ENCODE measurements around the gene EFL1.

EFL1 gene

DNA sequence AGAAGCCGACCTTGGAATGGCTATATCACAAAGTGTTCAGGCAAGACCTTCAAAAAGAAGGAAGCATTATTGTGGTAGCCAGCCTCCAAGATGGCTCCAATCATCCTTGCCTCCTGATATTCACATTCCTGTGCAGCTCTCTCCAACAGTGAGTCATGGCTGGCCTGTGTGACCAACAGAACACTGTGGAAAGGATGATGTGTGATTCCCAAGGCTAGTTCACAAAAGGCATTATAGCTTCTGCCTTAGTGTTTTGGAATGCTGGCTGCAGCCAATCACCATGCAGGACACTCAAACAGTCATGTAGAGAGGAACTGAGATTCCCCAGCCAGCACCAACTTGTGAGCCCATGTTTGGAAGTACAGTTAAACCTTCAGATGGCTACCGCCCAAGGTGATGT is 102.6 kb downstream of the EFL1 start:
- peak; percentile 99 for DNase-seq (ENCODE audit: low read depth in 2 of 2)

DNA sequence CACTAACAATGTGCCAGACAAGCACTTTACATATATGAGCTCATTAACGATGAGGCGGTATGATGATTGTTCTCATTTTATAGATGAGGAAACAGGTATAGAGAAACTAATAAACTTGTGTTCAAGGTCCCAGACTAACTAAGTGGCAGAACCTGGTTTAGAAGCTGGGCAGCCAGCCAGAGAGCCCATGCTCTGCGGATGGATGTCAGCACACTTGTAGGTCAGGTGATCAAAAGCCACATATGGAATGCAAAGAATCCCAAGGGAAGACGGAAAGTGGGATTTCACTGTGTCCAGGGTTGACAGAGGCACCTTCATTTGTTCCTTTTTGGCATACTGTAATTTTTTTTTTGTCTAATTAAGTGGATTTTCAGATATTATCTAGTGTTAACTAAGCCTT is 103.7 kb downstream of the EFL1 start:
- no peak for DNase-seq (ENCODE audit: low read depth in 2 of 2)

GRCh38 chr15:82150645-82151044 is 111.9 kb downstream of the EFL1 start:
- no peak for DNase-seq (ENCODE audit: low read depth in 2 of 2)

GRCh38 chr15:82146990-82147461 is 115.5 kb downstream of the EFL1 start:
- DNase-seq (ENCODE audit: low read depth in 2 of 2), result peak in 1 of 2 experiments; percentile 35

DNA sequence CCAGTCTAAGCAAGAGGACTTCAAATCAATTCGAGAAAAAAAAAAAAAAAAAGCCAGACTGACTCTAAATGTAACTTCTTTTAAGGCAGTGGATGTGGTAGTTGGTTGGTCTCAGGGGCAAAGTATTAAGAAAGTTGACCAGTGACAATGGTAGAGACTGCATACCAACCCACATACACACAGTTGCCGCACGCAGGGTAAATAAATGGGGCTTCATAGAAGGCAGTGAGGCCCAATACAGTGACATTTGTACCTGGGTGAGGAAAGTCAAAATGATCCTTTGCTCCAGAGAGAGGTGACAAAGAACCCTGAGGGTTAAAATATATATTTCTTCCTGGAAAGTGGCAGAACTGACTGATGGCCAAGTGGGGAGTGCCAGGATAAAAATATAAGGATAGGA is 116.0 kb downstream of the EFL1 start:
- DNase-seq (ENCODE audit: low read depth in 2 of 2), result no peak

DNA sequence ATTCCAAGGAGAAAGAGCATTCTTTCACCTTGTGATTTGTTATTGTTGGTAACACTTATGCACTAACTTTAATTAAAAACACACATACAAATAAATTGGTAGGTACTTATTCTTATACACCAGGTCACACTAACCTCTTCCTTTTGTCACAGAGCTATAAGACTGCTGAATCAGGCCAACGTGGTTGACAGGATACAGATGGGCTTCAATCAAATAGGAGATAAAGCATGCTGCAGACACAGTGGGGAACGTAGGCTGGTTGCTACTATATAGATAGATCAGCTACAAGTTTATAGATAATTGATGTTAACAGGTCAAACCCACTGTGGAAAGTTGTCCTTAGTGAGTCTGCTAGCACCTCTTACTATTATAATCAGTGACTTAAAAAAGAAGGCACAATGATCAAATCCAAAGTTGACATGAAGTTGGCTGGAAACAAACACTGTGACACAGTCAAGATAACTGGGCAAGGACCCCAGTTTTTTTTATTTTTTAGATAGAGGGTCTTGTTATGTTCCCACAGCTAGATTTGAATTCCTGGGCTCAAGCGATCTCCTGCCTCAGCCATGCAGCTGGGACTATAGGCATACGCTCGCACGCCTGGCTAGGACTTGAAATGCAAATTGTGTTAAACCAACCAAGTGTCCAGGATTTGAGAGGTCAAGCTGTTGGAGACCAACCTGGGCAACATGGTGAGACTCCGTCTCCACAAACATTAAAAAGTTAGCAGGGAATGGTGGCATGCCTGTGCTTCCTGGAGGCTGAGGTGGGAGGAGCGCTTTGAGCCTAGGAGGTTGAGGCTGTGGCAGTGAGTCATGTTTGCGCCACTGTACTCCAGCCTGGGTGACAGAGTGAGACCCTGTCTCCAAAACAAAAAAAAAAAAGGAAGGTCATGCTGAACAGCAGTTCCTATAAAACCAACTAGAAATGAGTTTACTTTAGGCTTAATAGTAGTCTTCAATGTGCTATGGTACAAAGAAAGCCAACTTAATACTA is 118.8 kb downstream of the EFL1 start:
- DNase-seq (ENCODE audit: low read depth in 2 of 2), result no peak

DNA sequence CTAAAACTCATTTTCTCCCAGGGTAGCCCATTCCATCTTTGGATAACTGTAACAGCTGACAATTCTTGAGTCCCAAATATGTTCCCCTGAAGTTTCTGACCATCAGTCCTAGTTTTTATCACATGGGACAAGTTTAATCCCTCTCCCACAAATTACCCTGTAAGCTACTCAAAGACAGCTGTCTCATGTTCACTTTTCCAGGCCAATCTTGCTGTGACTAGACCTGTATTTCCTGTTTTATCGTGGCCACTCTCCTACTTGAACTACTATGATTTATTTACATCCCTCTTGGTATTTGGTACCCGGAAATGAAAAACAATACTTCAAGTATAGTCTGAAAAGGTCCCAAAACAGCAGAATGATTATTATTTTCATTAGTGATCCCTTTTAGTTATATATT is 121.6 kb downstream of the EFL1 start:
- DNase-seq (ENCODE audit: low read depth in 2 of 2), result no peak

GRCh38 chr15:82139823-82140268 is 122.7 kb downstream of the EFL1 start:
- peak in 1 of 2 experiments; percentile 43 for DNase-seq (ENCODE audit: low read depth in 2 of 2)

DNA sequence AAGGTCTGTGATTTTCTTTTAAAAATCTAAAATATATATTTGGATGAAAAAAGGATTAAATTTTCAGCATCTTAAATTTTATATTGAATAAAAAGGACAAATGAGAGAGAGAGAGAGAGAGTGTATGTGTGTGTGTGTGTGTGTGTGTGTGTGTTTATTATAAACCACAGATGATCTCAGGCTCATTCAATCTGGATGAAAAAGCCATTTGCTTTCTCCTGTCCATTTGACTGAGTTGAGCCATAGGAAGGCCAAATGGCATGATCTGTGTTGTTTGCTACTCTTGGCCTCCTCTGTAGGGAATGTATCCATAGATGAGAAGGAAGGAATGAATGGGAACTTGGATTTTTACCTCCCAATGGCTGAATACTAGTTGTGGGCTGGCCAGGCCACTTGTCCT is 124.2 kb downstream of the EFL1 start:
- DNase-seq (ENCODE audit: low read depth in 2 of 2), result no peak

GRCh38 chr15:82137261-82137660 is 125.3 kb downstream of the EFL1 start:
- DNase-seq (ENCODE audit: low read depth in 2 of 2), result no peak

DNA sequence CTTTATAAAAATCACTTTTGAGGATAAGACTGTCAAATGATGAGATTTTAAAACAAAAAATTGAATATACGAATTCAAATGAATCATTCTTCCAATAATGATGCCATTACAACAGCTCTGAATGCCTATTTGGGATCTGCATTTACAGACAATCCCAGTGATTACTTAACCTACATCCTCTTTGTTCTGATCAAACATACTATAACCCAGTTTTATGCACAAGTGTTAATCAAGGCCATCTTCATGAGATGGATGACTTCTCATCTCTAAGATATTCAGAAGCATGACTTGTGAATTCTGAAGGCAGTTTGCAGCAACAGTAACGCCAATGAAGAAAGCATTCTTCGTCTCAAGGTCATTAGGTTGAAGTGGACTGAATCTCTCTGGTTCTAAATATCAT is 126.4 kb downstream of the EFL1 start:
- no peak for DNase-seq (ENCODE audit: low read depth in 2 of 2)

DNA sequence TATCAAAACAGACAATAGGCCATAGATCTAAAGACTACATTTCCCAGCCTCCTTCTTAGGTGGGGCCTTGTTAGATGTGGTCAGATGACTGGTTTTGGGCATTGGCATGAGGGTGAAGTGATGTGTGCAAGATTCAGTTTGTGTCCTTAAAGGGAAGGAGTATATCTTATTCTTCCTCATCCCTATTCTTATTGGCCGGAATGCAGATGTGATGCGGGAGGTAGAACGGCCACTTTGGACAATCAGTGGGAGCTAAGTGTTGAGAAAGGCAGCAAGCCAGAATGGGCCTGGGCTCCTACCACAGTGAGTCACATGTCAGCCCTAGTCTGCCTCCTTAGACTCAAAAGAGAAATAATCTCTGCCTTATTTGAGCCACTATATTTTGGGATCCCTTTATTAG is 126.9 kb downstream of the EFL1 start:
- DNase-seq (ENCODE audit: low read depth in 2 of 2), result no peak

DNA sequence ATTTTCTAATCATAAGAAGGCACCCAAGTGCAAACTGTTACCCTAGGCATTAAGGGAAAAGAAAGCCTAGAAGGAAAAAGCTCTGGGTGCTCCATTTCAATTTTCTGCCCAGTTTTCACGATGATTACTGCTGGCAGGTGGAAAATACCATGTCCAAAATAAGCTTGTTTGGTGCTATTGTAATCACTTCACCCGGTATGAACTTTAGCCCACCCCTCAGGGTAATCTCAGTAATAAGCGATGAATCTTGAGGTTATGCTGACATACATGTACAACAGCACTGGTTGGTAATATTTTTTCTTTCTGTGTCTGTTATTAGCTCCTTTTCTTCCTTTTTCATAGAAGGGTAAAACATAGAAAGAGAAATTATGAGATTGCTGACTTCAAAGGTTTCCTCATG is 128.1 kb downstream of the EFL1 start:
- no peak for DNase-seq (ENCODE audit: low read depth in 2 of 2)

- DNase-seq (ENCODE audit: low read depth in 2 of 2), result no peak
Observed at GRCh38 chr15:82133251-82133650, 129.3 kb downstream of the EFL1 start.

DNA sequence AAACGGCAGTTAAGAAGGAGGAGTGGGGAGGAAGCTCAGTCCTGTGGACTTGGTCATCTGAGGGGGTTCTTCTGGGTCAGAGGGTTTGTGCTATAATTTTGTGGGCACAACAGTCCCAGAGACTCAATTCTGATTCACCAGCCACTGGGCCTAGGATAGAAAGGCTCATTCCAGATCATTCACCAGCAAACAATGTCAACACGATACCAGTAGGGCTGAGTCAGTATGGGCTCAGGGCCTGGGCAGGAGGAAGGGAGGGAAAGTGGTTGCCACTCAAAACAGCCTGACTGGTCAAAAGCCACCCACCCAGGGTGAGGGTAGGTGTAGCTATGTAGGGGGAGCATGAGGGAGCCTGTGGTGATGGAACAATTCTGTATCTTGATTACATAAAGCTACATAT is 129.8 kb downstream of the EFL1 start:
- no peak for DNase-seq (ENCODE audit: low read depth in 2 of 2)

DNA sequence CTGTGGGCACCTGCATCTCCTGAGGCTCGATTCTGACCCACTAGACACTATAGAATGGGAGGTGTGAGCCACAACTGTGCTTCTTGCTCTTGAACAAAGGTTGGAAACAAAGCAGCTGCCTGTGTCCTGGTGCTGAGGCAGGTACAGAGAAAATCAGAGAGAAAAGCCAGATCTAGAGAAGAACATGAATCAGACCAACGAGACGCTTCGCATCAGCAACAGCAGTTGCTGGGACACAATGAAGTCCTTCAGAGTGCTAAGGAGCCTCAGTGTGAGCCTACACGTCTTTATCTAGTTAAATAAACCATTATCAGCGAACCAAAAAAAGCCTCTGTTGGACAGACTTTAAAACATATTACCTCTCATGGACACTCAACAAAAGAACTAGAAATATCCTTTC is 130.4 kb downstream of the EFL1 start:
- DNase-seq (ENCODE audit: low read depth in 2 of 2), result no peak

DNA sequence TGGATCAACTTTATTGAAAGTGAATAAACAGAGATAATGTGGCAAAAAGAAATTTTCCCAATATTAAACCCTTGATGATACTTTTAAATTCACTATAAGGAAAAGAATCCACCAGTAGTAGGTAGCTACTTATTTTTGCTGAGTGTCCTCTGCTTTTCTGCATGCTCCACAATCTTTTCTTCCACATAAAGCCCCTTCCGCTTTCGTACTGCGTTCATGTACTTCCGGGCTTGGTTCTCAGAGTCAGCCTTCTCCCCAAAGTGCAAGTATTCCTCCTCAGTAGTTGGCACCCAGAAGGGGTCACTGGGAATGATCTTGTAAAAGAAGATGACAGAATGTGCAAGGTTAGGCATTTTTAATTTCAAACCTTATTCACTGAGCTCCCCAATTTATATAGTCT is 132.3 kb downstream of the EFL1 start:
- no peak for DNase-seq (ENCODE audit: low read depth in 2 of 2)

DNA sequence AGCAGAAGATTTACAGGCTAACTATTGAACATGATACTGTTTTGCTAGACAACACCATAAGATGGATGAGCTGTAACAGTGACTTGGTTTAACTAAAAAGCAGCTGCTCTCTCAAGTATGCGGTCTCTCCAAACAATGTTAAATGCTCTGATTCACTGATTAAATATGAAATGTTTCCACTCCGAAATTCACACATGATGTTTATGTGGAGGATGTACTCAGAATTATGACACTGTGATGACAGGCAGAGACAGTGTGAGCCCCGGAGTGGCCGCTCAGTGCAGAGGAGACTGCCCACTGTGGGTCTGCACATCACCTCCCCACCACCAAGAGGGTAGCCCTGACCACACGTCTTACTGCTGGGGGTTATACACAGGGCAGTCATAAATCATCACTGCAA is 132.8 kb downstream of the EFL1 start:
- peak; percentile 95 for DNase-seq (ENCODE audit: low read depth in 2 of 2)

GRCh38 chr15:82129149-82129692 is 133.3 kb downstream of the EFL1 start:
- DNase-seq (ENCODE audit: low read depth in 2 of 2), result no peak

DNA sequence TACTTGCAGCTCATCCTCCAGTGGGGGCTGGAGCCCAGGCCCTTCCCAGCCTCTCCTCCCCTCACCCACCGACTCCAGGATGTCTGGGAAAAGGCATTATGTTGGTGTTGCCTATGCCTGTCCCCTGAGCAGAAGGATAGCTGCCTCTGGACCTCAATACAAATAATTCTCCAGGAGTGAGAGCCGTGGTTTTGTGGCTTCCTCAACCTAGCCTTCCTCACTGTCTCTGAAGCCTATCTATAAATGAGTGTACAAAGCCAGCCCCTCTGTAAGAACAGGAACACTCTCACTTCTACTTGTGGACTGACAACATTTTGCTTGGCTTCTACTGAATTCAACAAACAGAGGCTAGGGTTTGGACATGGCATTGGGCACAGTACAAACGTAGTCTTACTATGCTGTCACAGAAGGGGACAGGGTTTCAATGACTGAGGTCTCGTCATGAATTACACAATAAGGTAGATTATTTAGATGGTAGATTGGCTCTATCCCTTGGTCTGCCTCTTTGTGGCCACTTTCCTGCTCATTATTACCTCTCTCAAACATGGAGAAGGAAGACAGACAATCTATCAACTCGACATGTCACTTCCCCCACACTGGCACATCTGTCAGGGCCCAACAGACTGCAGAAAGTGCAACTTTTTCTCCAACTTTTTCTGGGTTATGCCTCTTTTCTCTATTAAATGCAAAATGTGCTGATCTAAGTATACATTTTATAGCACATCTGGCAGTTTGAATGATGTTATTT is 134.0 kb downstream of the EFL1 start:
- no peak for DNase-seq (ENCODE audit: low read depth in 2 of 2)

- DNase-seq (ENCODE audit: low read depth in 2 of 2), result no peak
Observed at GRCh38 chr15:82127581-82127980, 135.0 kb downstream of the EFL1 start.

- no peak for DNase-seq (ENCODE audit: low read depth in 2 of 2)
Observed at GRCh38 chr15:82126346-82126745, 136.2 kb downstream of the EFL1 start.

All from fibroblast of skin of left quadriceps (primary cell).